Activated CD8-positive, alpha-beta memory T cell treated with anti-CD3 and anti-CD28 coated beads, Interleukin-2, amount 50 U/mL, for 48 hours (primary cell): Measurements from ENCODE around the gene TRAF3.
A peak's percentile ranks its signal among the peaks of the same experiment; 100 is the strongest.
"Not testable (repeated sequence)": the region's sequence is repeated elsewhere in the genome, so short reads cannot be mapped to it uniquely, and the experiment has no call there.

ENCODE experiments used
- DNase-seq: peaks from one replicate; pipeline ENCODE4 v3.0.0-alpha.2; 2020

Gene TRAF3

GRCh38 chr14:102896735-102897134, 119.5 kb downstream of the TRAF3 start:
- DNase-seq = not testable (repeated sequence)

- DNase-seq = no peak
Measured at GRCh38 chr14:102897299-102898027, 120.2 kb downstream of the TRAF3 start.

DNA sequence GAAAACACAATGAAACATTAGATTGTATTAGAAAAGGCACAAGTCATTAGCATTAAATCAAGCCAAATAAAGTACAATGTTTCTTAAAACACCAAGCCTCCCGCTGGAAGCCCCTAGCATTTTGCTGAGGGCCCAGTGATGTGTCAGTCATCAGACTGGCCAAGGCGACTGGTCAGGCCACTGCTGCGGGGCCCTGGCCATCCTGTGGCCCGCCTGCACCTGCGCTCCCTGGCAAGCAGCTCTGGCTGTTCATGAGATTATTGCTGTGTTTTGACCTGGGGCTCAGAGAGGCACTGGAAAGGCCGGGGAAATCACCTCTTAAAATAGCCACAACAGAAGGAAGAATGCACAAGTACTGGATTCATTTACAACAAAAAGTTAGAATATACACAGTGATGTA, 121.0 kb downstream of the TRAF3 start:
- DNase-seq = no peak

- DNase-seq = no peak
Measured at GRCh38 chr14:102898776-102899515, 121.7 kb downstream of the TRAF3 start.

GRCh38 chr14:102899516-102899900, 122.3 kb downstream of the TRAF3 start:
- no peak for DNase-seq

DNA sequence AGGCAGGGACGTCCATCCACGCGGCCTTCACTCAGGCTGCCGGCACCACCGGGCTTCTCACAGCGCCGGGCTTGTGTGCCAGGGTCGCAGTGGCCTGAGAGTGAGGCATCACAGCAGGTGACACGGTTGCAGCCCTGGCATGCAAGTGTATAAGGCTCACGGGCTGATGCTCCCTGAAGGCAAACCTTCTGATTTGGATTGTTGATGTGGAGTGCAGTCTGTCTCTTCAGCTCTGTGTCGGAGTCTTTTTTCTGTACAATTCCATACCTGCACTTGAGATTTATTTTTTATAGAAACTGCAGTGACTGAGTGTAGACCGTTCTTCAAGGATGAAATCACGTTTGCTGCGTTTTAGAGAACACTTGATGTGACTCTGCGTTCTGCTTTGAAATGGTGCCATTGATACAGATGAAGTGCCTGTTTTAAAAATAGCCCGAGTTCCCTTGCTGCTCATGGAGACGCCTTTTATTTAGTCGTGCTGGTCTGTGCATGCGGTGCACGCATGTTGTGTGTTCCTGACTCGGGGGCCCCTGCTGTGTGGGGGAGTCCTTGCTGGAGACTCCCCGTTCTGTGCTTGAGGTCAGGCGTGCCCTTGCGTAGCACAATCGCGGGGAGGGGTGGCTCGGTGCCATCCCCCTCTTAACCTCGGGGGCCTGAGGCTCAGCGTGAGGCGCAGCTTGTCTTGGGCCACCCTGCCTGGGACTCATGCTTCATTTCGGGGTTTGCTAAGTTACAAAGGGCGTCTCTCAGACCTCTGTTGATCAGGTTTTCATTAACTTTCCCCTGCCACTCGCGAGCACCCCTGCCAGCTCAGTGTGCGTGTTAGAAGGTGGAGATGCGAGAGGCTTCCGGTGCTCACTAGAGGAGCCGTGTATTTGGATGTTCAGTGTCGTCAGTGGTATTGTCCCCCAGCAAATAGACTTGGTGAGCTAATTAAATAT, 123.7 kb downstream of the TRAF3 start:
- peak; percentile 48 for DNase-seq

DNA sequence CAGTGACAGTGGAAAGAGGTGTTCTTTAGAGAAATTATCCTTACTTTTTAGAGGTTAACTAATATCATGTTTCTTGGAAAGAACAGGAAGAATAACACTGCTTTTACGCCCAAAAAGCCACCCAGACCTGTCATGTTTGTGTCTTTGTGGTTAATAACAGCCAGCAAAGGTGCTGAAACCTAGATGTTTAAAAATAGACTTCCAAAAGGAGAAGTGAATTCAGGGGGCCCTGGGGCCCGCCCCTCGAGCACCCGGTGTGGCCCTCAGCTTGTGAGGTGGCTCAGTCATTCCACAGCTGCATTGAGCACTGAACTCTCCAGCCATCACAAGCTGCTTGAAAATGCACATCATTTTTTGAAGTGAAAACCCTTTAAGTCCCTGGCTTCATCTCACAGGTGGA, 124.4 kb downstream of the TRAF3 start:
- DNase-seq = no peak

DNA sequence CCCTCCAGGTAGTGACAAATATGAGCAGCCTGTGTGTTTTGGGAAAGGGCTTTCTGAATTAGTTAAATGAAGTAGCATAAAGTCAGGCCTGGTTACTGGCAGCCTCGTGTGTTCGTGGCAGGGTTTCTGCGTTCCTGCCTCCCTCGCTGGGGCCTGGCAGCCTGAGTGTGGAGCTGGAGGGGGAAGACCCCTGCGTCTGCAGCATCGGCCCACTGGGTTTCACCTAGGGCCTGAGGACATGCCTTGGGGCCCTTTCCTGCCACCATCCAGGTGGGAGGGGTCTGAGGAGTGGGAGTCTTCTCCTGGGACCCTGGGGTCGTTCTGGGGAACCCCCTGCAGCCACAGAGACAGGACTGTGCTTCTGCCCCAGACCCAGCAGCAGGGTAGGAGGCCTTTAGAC, 124.8 kb downstream of the TRAF3 start:
- no peak for DNase-seq

DNA sequence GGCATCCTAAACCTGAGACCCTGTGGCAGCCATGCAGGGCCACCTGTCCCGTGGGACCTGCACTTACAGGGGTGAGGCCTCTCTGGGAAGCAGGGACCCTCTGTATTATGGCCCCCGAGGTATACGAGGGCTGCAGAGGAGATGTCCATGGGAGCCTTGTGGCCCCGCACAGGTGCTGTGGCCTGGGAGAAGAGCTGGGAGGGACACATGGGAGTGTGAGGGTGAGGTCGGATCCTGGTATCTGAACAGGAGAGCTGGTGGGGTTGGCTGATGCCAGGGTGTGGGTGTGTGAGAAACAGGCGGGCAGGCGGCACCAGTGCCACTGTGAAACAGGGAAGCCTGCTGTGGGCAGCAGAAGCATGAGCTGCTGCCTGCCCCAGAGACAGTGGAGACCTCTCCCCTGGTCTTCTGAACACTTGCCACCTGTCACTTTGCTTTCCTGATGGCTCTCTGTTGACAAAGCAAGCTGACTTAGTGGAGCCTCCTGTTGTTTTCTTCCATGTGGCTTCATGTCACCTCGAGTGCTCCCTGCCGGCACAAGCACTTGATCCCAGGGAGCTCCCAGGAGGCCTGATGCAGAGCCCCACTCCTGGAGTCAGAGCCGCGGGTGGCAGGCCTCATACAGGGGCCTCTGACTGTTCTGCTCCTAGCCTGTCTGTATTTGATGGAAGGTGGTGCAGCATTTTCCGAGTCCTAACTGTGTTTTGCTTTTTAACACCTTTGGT, 125.4 kb downstream of the TRAF3 start:
- no peak for DNase-seq

DNA sequence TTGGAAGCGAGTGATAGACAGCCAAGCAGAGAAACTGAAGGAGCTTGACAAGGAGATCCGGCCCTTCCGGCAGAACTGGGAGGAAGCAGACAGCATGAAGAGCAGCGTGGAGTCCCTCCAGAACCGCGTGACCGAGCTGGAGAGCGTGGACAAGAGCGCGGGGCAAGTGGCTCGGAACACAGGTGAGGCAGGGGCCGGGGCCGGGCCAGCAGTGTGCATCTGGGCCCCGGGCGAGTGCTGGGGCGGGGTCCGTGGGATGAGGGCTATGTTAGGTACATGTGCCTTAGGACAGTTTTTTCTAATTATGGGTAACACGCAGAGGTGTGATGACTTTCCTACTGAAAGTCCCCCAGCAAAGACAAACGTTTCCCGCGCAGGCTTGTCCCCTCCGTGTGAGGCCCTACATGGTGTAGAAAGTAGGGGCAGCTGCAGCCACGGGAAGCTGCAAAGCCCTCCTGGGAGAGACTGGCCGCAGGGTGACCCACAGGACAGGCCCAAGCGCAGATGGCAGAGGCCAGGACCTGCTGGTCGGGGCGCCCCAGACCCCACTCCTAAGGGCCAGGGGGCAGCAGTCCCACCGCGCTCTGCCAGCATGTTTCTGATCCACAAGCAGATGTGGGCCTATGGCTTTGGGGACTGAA, 126.1 kb downstream of the TRAF3 start:
- no peak for DNase-seq

- no peak for DNase-seq
Measured at GRCh38 chr14:102903889-102904512, 126.8 kb downstream of the TRAF3 start.

DNA sequence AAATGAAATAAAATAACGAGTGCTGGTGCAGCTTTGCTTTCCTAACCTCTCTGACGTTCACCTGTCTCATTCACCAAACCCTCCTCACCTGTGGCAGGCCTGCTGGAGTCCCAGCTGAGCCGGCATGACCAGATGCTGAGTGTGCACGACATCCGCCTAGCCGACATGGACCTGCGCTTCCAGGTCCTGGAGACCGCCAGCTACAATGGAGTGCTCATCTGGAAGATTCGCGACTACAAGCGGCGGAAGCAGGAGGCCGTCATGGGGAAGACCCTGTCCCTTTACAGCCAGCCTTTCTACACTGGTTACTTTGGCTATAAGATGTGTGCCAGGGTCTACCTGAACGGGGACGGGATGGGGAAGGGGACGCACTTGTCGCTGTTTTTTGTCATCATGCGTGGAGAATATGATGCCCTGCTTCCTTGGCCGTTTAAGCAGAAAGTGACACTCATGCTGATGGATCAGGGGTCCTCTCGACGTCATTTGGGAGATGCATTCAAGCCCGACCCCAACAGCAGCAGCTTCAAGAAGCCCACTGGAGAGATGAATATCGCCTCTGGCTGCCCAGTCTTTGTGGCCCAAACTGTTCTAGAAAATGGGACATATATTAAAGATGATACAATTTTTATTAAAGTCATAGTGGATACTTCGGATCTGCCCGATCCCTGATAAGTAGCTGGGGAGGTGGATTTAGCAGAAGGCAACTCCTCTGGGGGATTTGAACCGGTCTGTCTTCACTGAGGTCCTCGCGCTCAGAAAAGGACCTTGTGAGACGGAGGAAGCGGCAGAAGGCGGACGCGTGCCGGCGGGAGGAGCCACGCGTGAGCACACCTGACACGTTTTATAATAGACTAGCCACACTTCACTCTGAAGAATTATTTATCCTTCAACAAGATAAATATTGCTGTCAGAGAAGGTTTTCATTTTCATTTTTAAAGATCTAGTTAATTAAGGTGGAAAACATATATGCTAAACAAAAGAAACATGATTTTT, 128.2 kb downstream of the TRAF3 start:
- DNase-seq = no peak

- DNase-seq = no peak
Measured at GRCh38 chr14:102906616-102907302, 129.5 kb downstream of the TRAF3 start.

GRCh38 chr14:102907303-102907844, 130.1 kb downstream of the TRAF3 start:
- no peak for DNase-seq

DNA sequence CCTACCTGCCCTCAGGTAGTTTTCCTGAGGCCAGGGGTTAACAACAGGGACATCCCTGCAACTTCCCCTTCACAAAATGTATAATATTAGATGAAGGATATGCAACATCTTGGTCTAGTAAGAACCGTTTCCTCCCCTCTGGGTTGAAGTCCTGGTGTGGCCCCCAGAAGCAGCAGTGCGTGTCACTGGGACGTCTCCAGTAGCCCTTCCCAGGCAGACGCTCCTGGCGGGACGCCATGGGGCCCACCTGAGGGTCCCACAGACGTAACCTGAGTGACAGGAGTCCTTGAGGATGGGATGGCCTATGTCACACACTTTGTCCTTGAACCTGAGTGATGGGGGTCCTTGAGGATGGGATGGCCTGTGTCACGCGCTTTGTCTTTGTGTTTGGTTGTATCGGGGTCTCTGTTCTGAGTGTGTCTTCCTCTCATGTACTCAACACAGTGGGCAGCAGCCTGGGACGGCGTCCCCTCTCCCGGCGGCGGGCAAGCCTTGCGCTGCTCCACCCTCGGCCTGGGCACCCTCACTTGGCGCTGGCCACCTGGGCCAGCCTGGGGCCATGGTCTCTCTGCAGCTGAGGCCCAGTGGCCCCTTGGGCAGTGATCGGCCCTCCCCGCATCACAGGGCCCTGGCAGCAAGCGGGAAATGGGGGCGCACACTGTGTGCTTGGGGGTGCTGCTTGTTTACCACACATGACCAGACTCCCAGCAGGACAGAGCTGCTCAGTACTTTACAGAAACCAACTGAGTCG, 130.9 kb downstream of the TRAF3 start:
- no peak for DNase-seq

DNA sequence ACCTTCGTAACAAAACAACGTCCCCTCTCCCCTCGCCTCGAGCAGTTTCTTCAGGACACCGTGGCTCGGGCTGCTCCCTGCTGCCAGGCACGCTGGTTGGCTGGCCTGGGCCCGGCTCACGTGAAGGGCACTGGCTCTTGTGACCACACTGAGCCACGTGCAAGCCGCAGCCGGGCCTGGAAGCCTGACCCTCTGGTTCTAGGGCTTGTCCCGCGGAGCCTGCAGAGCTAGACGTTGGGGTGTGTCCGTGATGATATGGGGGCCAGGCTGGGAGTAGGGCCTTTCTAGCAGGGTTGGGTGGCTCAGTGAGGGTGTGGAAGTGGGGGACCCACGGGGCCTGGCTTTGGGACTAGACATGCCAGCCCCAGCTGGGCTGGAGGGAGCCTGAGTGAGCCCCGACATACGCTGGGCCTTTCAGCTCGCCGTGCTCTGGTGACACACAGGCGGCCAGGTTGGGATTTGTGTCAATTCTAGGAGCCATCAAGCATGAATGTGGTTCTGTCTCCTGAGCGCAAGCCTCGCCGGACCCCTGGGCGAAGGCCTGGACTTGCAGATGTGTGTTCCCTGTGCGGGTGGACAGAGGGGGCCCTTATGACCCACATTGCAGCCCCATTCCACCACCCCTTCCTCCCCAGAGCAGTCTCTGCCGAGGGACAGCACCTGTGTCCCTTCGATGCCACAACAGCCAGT, 131.7 kb downstream of the TRAF3 start:
- no peak for DNase-seq

DNA sequence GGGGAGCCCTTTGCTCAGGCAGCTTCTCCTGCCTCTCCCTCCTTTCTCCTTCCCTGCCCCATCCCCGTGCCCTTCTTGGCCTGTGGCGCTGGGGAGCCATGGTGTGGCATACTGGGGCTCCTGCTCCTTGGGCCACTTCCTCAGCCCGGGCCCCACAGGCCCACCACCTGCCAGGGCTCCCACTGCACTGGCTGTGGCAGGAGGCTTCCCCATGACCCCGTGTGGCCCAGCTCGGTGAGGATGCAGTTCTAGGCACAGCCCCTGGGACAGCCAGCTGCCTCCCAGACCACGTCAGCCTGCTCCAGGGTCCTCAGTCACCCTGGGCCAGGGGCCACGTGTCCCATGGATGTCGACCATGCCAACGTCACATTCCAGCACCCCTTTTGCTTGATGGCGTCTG, 132.2 kb downstream of the TRAF3 start:
- no peak for DNase-seq

- DNase-seq = no peak
Measured at GRCh38 chr14:102909911-102910310, 132.7 kb downstream of the TRAF3 start.
